GM10248 (cell line): ENCODE results near the gene FAAP20.

Experiments used
- CTCF ChIA-PET: fragments of 300-600 bp; sonication (Branson Sonifier 250); formaldehyde crosslinking; extraction: SDS; loops from one replicate; lab custom pipeline; 2021; ENCODE audit warnings: antibody characterized with exemption; lab: Yijun Ruan, JAX
- POLR2A ChIA-PET: fragments of 350-650 bp; sonication (Branson Sonifier 250); formaldehyde crosslinking; extraction: SDS; loops from one replicate; lab custom pipeline; 2020; ENCODE audit warnings: antibody characterized with exemption; lab: Yijun Ruan, JAX
- DNase-seq: peaks from one replicate; pipeline ENCODE4 v3.0.0; 2012; ENCODE audit errors: extremely low spot score
- CTCF ChIP-seq: IDR thresholded peaks from 2 replicates; pipeline ENCODE4 v1.5.1; 2012; ENCODE audit warnings: mild to moderate bottlenecking, low read depth; ENCODE audit errors: extremely low read depth, missing control alignments, control extremely low read depth

The FAAP20 gene

GRCh38 chr1:2190491-2190976 is 4.0 kb downstream of the FAAP20 start:
- TF ChIP-seq CTCF, result no peak
- no peak for DNase-seq
- ChIA-PET POLR2A (no interaction called here), CTCF (interaction anchor here (1.7 to 3.4 kb wide), 3 partner anchors 17 to 198 kb away, joined by 5 to 19 read pairs (median 12); no protein-coding TSS in a partner anchor)

GRCh38 chr1:2189459-2190425 is 4.8 kb downstream of the FAAP20 start:
- TF ChIP-seq CTCF, result no peak
- ChIA-PET CTCF (interaction anchor here (1.0 to 3.4 kb wide), 5 partner anchors 13 to 199 kb away, joined by 3 to 19 read pairs (median 7); no protein-coding TSS in a partner anchor), POLR2A (interaction anchor here (0.7 kb wide), 1 partner anchor 79 kb away, joined by 3 read pairs; no protein-coding TSS in a partner anchor)
- DNase-seq, result peak; percentile 91

GRCh38 chr1:2188336-2188735 is 6.2 kb downstream of the FAAP20 start:
- CTCF ChIA-PET, result interaction anchor here (1.0 to 3.4 kb wide), 3 partner anchors 12 to 176 kb away, joined by 3 to 19 read pairs (median 7); no protein-coding TSS in a partner anchor
- TF ChIP-seq CTCF, result no peak
- POLR2A ChIA-PET, result interaction anchor here (0.7 kb wide), 1 partner anchor 14 kb away, joined by 4 read pairs; no protein-coding TSS in a partner anchor
- DNase-seq, result no peak

- no peak for DNase-seq
- ChIA-PET POLR2A (no interaction called here), CTCF (interaction anchor here (1.9 to 3.4 kb wide), 2 partner anchors 11 to 14 kb away, joined by 7 to 19 read pairs; no protein-coding TSS in a partner anchor)
- no peak for TF ChIP-seq CTCF
These were observed 7.0 kb downstream of the FAAP20 start for GRCh38 chr1:2187619-2188018.

- no peak for DNase-seq
These were observed 7.7 kb downstream of the FAAP20 start for GRCh38 chr1:2186901-2187300.

More at GRCh38 chr1:2186901-2187300, 7.7 kb downstream of the FAAP20 start:
- ChIA-PET POLR2A (no interaction called here), CTCF (interaction anchor here (3.4 kb wide), 1 partner anchor 13 kb away, joined by 19 read pairs; no protein-coding TSS in a partner anchor)
- TF ChIP-seq CTCF, result no peak
